Spleen (tissue), 11 donors: ENCODE data around the gene KRABD2.

Experiments used
- DNase-seq: peaks from one replicate; pipeline ENCODE4 v3.0.0-alpha.2; 2020
- H3K27ac ChIP-seq, 8 donors: fragments of 200-600 bp; sonication (generic) in 7 of 8; 1 replicate in 4 of 8; 2 replicates in 4 of 8; pipeline versions ENCODE4 v1.5.0 to v1.8.0; 2016 to 2021; ENCODE audit warnings: inconsistent platforms in 4 of 8, mild to moderate bottlenecking in 4 of 8, moderate library complexity in 1 of 8
- H3K27me3 ChIP-seq, 7 donors: fragments of 200-600 bp; sonication (generic) in 6 of 7; replicated peaks in 1 of 7; 1 replicate in 4 of 7; 2 replicates in 3 of 7; pipeline versions ENCODE4 v1.5.0 to v1.8.0; 2016 to 2021; ENCODE audit warnings: inconsistent platforms in 3 of 7, mild to moderate bottlenecking in 1 of 7
- H3K36me3 ChIP-seq, 6 donors: fragments of 200-600 bp; sonication (generic) in 5 of 6; 1 replicate in 4 of 6; 2 replicates in 2 of 6; pipeline versions ENCODE4 v1.5.0 to v1.8.0; 2016 to 2021; ENCODE audit warnings: inconsistent platforms in 2 of 6
- H3K4me1 ChIP-seq, 6 donors: fragments of 200-600 bp; sonication (generic) in 5 of 6; 1 replicate in 3 of 6; 2 replicates in 3 of 6; pipeline versions ENCODE4 v1.5.0 to v1.8.0; 2016 to 2021; ENCODE audit warnings: inconsistent platforms in 3 of 6
- H3K4me3 ChIP-seq, 8 donors: fragments of 200-600 bp; sonication (generic) in 7 of 8; 1 replicate in 4 of 8; 2 replicates in 4 of 8; pipeline versions ENCODE4 v1.5.0 to v1.8.0; 2016 to 2021; ENCODE audit warnings: inconsistent platforms in 4 of 8, mild to moderate bottlenecking in 4 of 8, moderate library complexity in 2 of 8
- H3K9me3 ChIP-seq, 8 donors: fragments of 200-600 bp; sonication (generic) in 7 of 8; 1 replicate in 4 of 8; 2 replicates in 4 of 8; pipeline versions ENCODE4 v1.5.0 to v1.8.0; 2016 to 2021; ENCODE audit warnings: inconsistent platforms in 4 of 8
- CTCF ChIP-seq, 11 experiments: fragments of 200-600 bp in 7 of 11; fragments of 450-650 bp in 4 of 11; sonication (generic) in 4 of 11; IDR thresholded peaks in 8 of 11; conservative IDR thresholded peaks in 3 of 11; 1 replicate in 7 of 11; 2 replicates in 4 of 11; pipeline versions ENCODE4 v1.4.0 to v1.8.0; 2016 to 2021; ENCODE audit warnings: antibody characterized with exemption in 11 of 11, inconsistent platforms in 4 of 11, mild to moderate bottlenecking in 1 of 11
- POLR2A ChIP-seq, 3 donors: fragments of 450-650 bp; IDR thresholded peaks; one replicate each; pipeline ENCODE4 v1.5.1; 2017; ENCODE audit warnings: antibody characterized with exemption in 3 of 3, mild to moderate bottlenecking in 1 of 3
- POLR2AphosphoS5 ChIP-seq, 3 donors: sonication (generic); formaldehyde crosslinking; IDR thresholded peaks; one replicate each; pipeline ENCODE4 v1.5.1; 2017; ENCODE audit warnings: antibody characterized with exemption in 3 of 3
- WGBS, 5 donors: extraction: QIAGEN DNeasy Blood & Tissue Kit in 3 of 5; methylation state at CpG; one replicate each; pipeline versions ENCODE4 v1.1.5 to v1.1.7; 2013 to 2018; 5-methylcytosine and 5-hydroxymethylcytosine counted together
- intact Hi-C: fragments of 100-400 bp; cut with DNase I; formaldehyde crosslinking; loops from one replicate; pipeline ENCODE4 v1.15.0; 2023; ENCODE audit warnings: low total_unique reads
- donor health status: healthy with polysubstance abuse.
- donor health status: DM: no; HTN: no; CAD: no; lungs with moderate emphysema.
- donor health status: DM: no; HTN: no; CAD: no.
- donor health status: Bipolar disorder and iron deficiency.
- donor health status: healthy.
- donor health status: DM: no; HTN: no; CAD: no.
- donor health status: DM: yes; HTN: yes; CAD: no.

The KRABD2 gene

GRCh38 chr17:8365143-8365542, 11.4 kb downstream of the KRABD2 start:
- Histone ChIP-seq H3K9me3 (no peaks in the 10 kb centered on the region), H3K36me3 (peaks cover 0 to 30% (median 13%) of the 10 kb centered on the region in 6 donors), H3K4me3 (no peak overlapping the region), H3K4me1 (peaks cover 0 to 39% (median 18%) of the 10 kb centered on the region in 6 donors), H3K27me3 (no peaks in the 10 kb centered on the region), H3K27ac (no peak overlapping the region)
- no peak for TF ChIP-seq CTCF (IDR thresholded peaks at IDR 0.05 in 8 of 11, conservative IDR thresholded peaks at IDR 0.05 in 3 of 11)
- TF ChIP-seq POLR2AphosphoS5 (IDR thresholded peaks at IDR 0.05) = no peak
- TF ChIP-seq POLR2A (IDR thresholded peaks at IDR 0.05) = no peak
- DNase-seq = no peak
- intact Hi-C loops = no loop called here
- WGBS, 5 donors = 79 to 93% (median 88%) methylated on average over 1 of the region's 1 CpG

GRCh38 chr17:8362651-8363332, 13.7 kb downstream of the KRABD2 start:
- Histone ChIP-seq H3K4me1 (peaks cover 0 to 39% (median 19%) of the 10 kb centered on the region in 6 donors), H3K4me3 (no peak overlapping the region), H3K36me3 (peaks cover 0 to 8% (median 0%) of the 10 kb centered on the region in 6 donors), H3K27me3 (no peaks in the 10 kb centered on the region), H3K9me3 (no peaks in the 10 kb centered on the region), H3K27ac (no peak overlapping the region)
- TF ChIP-seq POLR2AphosphoS5 (IDR thresholded peaks at IDR 0.05) (no peak), POLR2A (IDR thresholded peaks at IDR 0.05) (no peak), CTCF (IDR thresholded peaks at IDR 0.05 in 8 of 11, conservative IDR thresholded peaks at IDR 0.05 in 3 of 11) (no peak)
- DNase-seq = no peak
- WGBS, 5 donors = 83 to 95% (median 90%) methylated on average over 4 of the region's 4 CpGs
- intact Hi-C loops = no loop called here

- Histone ChIP-seq H3K4me3 (no peak overlapping the region), H3K36me3 (peaks cover 0 to 8% (median 0%) of the 10 kb centered on the region in 6 donors), H3K9me3 (no peaks in the 10 kb centered on the region), H3K27me3 (no peaks in the 10 kb centered on the region), H3K27ac (no peak overlapping the region), H3K4me1 (peaks cover 0 to 26% (median 13%) of the 10 kb centered on the region in 6 donors)
- intact Hi-C loops = no loop called here
- TF ChIP-seq POLR2AphosphoS5 (IDR thresholded peaks at IDR 0.05) (no peak), POLR2A (IDR thresholded peaks at IDR 0.05) (no peak), CTCF (IDR thresholded peaks at IDR 0.05 in 8 of 11, conservative IDR thresholded peaks at IDR 0.05 in 3 of 11) (no peak)
- DNase-seq = no peak
- 47 to 56% (median 51%) methylated on average over 3 of the region's 3 CpGs for WGBS, 5 donors
Observed at GRCh38 chr17:8360751-8361150, 15.8 kb downstream of the KRABD2 start.

- Histone ChIP-seq H3K4me1 (peaks cover 0 to 22% (median 11%) of the 10 kb centered on the region in 6 donors), H3K9me3 (no peaks in the 10 kb centered on the region), H3K27ac (peak overlapping the region in 1 of 8 donors; percentile 22), H3K4me3 (no peak overlapping the region), H3K27me3 (no peaks in the 10 kb centered on the region), H3K36me3 (peaks cover 0 to 8% (median 0%) of the 10 kb centered on the region in 6 donors)
- no peak for TF ChIP-seq CTCF (IDR thresholded peaks at IDR 0.05 in 8 of 11, conservative IDR thresholded peaks at IDR 0.05 in 3 of 11)
- no peak for TF ChIP-seq POLR2A (IDR thresholded peaks at IDR 0.05)
- TF ChIP-seq POLR2AphosphoS5 (IDR thresholded peaks at IDR 0.05) = no peak
- whole genome bisulfite sequencing, 5 donors = 27 to 31% (median 30%) methylated on average over 3 of the region's 3 CpGs
- DNase-seq = no peak
- intact Hi-C loops = no loop called here
Observed at GRCh38 chr17:8360260-8360659, 16.2 kb downstream of the KRABD2 start.
